Measurements from ENCODE around the gene ADGRL1. TPM values are rescaled to one million over a fixed set of nuclear protein-coding genes. Genes with fewer than 3 reads are reported as not detected.
"Not testable (repeated sequence)": the region's sequence is repeated elsewhere in the genome, so short reads cannot be mapped to it uniquely, and the experiment has no call there.

The ADGRL1 gene
- total RNA-seq, 1 experiment from 2014 or later: 2.4 TPM

GRCh38 chr19:14150041-14150769, 55.8 kb downstream of the ADGRL1 start:
- in situ Hi-C loops (cut with HindIII; ENCODE audit: low pct_unique_long_range_greater_than_20kb, low sequenced_read_pairs): no loop called here
- DNase-seq (ENCODE audit: low read depth): no peak

GRCh38 chr19:14149509-14149994, 56.4 kb downstream of the ADGRL1 start:
- in situ Hi-C loops (cut with HindIII; ENCODE audit: low pct_unique_long_range_greater_than_20kb, low sequenced_read_pairs): no loop called here

DNA sequence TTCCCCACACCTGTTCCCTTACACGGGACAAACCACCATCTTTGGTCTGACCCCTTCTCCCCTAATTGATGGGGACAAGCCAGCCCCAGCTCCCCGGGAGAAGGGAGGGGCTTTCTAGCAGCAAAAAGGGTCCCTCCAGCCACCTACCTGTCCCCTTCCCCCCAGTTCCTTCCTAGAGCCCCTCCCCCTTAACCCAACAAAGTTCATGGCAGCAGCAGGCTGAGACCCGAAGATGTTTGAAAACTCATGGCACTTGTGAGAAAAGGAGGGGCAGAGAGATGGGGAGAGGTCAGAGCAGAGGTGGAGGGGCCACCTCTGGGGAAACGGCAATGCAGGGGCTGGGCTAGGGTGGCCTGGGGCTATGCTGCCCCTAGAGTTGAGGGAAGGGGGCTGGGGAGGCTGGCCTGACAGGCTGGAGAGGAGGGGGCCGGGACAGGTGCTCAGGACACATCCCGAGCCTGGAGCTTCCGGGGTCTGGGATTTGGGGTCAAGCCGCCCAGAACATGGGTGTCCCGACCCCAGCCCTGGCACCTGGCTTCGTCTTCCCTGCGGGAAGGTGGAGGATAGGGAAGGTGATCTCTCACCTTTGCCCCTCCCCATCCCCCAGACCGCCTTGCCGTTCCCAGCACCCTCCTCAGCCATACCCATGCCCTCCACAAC, 57.1 kb downstream of the ADGRL1 start:
- in situ Hi-C loops (cut with HindIII; ENCODE audit: low pct_unique_long_range_greater_than_20kb, low sequenced_read_pairs): no loop called here
- DNase-seq (ENCODE audit: low read depth): no peak

More at GRCh38 chr19:14149509-14149994, 56.4 kb downstream of the ADGRL1 start:
- no peak for DNase-seq (ENCODE audit: low read depth)

GRCh38 chr19:14147797-14148605, 58.0 kb downstream of the ADGRL1 start:
- in situ Hi-C loops (cut with HindIII; ENCODE audit: low pct_unique_long_range_greater_than_20kb, low sequenced_read_pairs): no loop called here
- peak; percentile 26 for DNase-seq (ENCODE audit: low read depth)

DNA sequence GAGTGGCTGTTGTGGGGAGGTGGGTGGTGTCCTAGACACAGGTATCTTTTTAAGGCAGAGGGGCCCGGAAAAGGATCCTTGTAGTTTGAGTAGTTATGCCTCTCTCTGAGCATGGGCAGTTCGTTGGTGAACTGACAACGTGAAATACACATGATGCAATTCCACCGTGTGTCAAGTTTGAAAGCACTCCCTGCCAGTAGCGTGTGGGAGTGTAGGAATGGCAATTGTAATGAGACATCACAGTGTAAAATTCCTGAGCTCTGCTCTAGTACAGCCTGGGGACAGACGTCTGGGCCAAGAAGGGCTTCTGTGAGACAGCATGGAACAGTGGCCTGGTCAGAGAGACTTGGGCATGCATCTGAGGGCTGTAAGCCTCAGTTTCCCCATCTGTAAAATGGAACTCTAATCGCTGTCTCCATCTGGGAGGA, 59.2 kb downstream of the ADGRL1 start:
- in situ Hi-C loops (cut with HindIII; ENCODE audit: low pct_unique_long_range_greater_than_20kb, low sequenced_read_pairs): no loop called here
- DNase-seq (ENCODE audit: low read depth): no peak

DNA sequence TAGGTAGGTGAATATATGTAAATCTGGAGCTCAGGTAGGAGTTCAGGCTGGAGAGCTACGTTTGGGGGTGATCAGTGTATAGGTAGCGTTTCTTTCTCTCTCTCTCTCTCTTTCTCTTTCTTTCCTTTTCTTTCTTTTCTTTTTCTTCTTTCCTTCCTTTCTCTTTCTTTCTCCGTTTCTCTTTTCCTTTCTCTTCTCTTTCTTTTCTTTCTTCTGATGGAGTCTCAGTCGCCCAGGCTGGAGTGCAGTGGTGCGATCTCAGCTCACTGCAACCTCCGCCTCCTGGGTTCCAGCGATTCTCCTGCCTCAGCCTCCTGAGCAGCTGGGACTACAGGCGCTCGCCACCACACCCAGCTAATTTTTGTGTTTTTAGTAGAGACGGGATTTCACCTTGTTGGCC, 59.8 kb downstream of the ADGRL1 start:
- in situ Hi-C loops (cut with HindIII; ENCODE audit: low pct_unique_long_range_greater_than_20kb, low sequenced_read_pairs); DNase-seq (ENCODE audit: low read depth): not testable (repeated sequence)

GRCh38 chr19:14145381-14145780, 60.6 kb downstream of the ADGRL1 start:
- in situ Hi-C loops (cut with HindIII; ENCODE audit: low pct_unique_long_range_greater_than_20kb, low sequenced_read_pairs): no loop called here
- no peak for DNase-seq (ENCODE audit: low read depth)

DNA sequence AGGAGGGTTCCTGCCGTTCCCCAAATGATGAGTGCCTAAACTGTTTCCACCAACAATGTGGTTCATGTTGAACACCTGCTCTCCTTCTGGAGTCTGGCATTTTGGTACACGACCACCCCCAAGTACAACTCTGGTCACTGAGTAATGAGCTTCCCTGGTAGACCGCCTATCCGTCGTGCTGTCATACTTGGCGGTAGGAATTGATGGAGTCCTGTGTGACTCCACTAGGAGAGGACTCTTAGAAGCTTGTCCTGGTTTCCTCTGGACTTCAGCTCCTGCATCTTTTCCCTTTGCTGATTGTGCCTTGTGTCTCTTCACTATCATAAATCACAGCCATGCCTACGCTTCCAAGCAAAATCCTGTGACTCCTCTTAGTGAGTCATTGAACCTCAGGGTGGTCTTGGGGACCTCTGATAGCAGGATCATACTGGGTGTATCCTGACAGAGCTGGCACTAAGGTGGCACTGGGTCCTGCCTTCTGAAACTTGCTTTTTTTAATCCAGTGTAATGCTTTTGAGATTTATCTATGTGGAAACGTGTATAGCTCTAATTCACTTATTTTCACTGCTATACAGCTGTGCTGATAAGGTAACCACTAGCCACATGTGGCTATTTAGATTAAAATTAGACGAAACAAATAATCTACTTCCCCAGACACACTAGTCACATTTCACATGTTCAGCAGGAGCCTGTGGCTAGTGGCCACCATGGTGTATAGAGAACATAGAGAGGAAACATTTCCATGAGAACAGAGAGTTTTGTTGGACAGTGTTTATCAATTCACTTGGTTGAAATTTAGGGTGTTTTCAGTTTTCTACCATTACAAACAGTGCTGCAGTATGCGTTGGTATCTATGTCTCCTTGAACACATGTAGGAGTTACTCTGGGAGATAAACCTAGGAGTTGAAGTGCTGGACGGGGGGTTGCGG, 63.4 kb downstream of the ADGRL1 start:
- in situ Hi-C loops (cut with HindIII; ENCODE audit: low pct_unique_long_range_greater_than_20kb, low sequenced_read_pairs): no loop called here
- DNase-seq (ENCODE audit: low read depth): no peak

DNA sequence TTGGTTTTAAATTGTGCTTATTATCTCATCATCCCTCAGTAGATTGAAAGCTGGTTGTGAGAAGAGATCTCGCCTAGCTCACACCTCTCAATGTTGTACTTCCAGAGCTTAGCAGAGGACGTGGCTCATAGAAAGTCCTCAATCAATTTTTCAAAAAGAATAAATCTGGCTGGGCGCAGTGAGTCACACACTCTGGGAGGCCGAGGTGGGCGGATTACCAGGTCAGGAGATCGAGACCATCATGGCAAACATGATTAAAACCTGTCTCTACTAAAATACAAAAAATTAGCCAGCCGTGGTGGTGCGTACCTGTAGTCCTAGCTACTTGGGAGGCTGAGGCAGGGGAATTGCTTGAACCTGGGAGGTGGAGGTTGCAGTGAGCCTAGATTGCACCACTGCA, 64.9 kb downstream of the ADGRL1 start:
- in situ Hi-C loops (cut with HindIII; ENCODE audit: low pct_unique_long_range_greater_than_20kb, low sequenced_read_pairs): no loop called here
- DNase-seq (ENCODE audit: low read depth): no peak

GRCh38 chr19:14139944-14140343, 66.0 kb downstream of the ADGRL1 start:
- no peak for DNase-seq (ENCODE audit: low read depth)
- in situ Hi-C loops (cut with HindIII; ENCODE audit: low pct_unique_long_range_greater_than_20kb, low sequenced_read_pairs): no loop called here

DNA sequence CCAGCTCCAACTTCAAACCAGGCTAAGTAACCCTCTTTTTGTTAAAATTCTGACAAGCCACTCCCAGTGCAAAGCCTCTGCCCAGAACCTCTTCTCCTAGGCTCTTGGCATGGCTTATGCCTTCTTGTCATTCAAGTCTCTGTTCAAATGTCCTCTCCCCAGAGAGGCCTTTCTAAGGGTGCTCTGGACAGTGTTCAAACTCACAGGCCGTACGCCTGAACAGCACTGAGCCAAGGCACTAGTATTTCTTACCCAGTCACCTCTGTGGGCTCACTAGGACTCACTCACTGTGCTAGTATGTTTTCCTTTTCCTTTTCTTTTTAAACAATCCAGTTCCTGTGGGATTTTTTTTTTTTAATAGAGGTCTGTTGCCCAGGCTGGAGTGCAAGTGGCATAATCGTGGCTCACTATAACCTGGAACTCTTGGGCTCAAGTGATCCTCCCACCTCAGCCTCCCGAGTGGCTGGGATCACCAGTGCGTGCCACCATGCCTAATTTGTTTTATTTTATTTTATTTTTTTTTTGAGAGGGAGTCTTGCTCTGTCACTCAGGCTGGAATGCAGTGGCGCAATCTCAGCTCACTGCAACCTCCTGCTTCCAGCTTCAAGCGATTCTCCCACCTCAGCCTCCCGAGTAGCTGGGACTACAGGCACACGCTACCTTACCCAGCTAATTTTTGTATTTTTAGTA, 67.2 kb downstream of the ADGRL1 start:
- DNase-seq (ENCODE audit: low read depth): peak; percentile 22
- in situ Hi-C loops (cut with HindIII; ENCODE audit: low pct_unique_long_range_greater_than_20kb, low sequenced_read_pairs): no loop called here

DNA sequence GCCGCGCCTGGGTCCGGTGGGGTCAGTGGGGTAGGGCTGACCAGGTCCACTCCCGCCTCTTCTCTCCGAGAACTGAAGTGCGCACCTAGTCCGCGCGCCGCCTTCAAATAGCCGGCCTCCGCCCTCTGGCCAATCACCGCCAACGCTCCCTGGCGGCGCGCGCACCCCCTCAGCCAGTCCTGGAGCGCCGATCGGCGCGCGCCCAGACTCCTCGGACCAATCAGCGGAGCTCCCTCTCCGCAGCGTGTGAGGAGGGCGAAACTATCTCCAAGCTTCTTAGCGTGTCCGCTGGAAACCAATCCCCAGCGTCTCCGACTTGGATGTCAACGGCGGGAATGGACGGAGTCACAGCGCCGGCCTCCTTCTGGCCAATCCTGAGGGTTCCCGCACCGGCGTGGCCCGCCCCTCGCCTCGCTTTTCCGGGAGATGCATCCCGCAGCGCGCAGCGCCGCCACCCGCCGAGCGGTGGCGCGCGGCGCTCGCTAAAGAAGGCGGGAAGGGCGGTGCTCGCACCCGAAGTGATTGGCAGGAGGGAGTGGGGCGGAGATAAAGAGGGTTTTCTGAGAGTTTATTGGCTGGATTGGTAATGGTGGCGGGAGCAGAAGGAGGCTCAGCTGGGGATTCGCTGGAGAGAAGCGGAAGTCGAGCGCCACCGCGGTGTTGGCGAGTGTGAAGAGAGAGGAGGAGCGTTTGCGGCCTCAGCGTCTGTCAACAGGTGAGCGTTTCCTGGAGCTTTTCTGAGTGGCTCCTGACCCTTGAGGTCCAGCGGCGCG, 69.3 kb downstream of the ADGRL1 start, which contains the start of gene ASF1B:
TSS of gene ASF1B (minus strand) at position 81 of the 773 bp plus-strand sequence. CDS start 133 bp downstream, outside the sequence.
- peak; percentile 100 for DNase-seq (ENCODE audit: low read depth)
- in situ Hi-C loops (cut with HindIII; ENCODE audit: low pct_unique_long_range_greater_than_20kb, low sequenced_read_pairs): no loop called here

DNA sequence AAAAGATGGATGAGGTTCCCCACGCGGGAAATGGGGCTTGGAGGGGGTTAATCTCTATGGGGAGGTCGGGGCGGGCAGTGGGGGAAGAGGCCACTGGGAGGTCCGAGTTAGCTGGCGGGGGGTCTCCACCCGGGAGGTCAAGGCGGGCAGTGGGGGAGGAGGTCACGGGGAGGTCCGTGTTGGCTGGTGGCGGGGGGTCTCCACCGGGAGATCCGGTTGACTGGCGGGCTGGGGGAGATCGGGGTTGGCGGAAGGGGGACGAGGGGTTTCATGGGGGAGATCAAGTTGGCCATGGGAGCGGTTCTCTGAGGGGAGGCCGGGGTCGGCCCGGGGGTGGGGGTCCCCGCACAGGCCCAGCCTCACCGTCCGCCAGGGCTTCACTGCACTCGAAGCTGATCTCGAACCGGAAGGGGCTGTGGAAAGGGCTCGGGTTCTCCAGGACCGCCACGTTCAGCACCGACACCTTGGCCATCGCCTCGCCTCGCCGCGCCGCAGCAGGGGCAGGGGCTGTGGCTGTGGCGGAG, 69.9 kb downstream of the ADGRL1 start:
- DNase-seq (ENCODE audit: low read depth): no peak
- in situ Hi-C loops (cut with HindIII; ENCODE audit: low pct_unique_long_range_greater_than_20kb, low sequenced_read_pairs): no loop called here

DNA sequence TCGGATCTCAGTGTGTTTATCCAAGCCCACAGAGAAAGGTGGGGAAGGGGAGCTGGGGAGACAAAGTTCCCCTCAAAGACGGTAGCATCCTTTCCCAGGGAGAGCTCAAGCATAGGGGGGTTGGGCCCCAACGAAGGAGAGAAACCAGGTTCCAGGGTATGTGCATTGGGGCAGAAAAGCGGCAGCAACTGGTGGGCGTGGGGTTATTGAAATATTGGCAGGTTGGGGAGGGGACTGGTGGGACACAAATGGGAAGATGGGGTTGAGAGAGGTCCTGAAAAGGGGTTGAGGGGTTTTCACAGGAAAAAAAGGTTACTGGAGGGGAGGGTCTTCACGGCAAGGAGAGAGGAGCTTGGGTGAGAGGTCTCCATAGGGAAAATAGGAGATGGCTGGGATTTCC, 70.6 kb downstream of the ADGRL1 start:
- in situ Hi-C loops (cut with HindIII; ENCODE audit: low pct_unique_long_range_greater_than_20kb, low sequenced_read_pairs): no loop called here

GRCh38 chr19:14127929-14128509, 78.0 kb downstream of the ADGRL1 start:
- in situ Hi-C loops (cut with HindIII; ENCODE audit: low pct_unique_long_range_greater_than_20kb, low sequenced_read_pairs): no loop called here
- no peak for DNase-seq (ENCODE audit: low read depth)

More for the DNA sequence above, 70.6 kb downstream of the ADGRL1 start:
- no peak for DNase-seq (ENCODE audit: low read depth)

GRCh38 chr19:14127176-14127575, 78.8 kb downstream of the ADGRL1 start:
- in situ Hi-C loops (cut with HindIII; ENCODE audit: low pct_unique_long_range_greater_than_20kb, low sequenced_read_pairs): no loop called here
- no peak for DNase-seq (ENCODE audit: low read depth)

Data from Caki2 (cell line).